K562 (cell line): ENCODE data around the gene AMBRA1. TPM values are rescaled to one million over a fixed set of nuclear protein-coding genes. Genes with fewer than 3 reads are reported as not detected.

Experiments used
- BRCA1 ChIP-seq, 2 experiments: fragments of 450-650 bp in 1 of 2; sonication (generic) in 1 of 2; formaldehyde crosslinking in 1 of 2; IDR thresholded peaks; 2 replicates each; pipeline versions ENCODE4 v1.5.0 to v1.6.1; 2017 to 2020; ENCODE audit warnings: mild to moderate bottlenecking in 1 of 2, missing genetic modification reagents in 1 of 2
- CBX2 ChIP-seq: fragments of 200-600 bp; sonication (generic); IDR thresholded peaks from one replicate; pipeline ENCODE4 v1.6.1; 2012; ENCODE audit warnings: mild to moderate bottlenecking, low read length, inconsistent platforms; ENCODE audit not compliant: insufficient read depth, poor library complexity, severe bottlenecking
- FOXJ3 ChIP-seq: sonication (generic); formaldehyde crosslinking; IDR thresholded peaks from 2 replicates; pipeline ENCODE4 v1.4.0; 2020; ENCODE audit warnings: mild to moderate bottlenecking, missing genetic modification reagents
- NCOA6 ChIP-seq: fragments of 450-650 bp; IDR thresholded peaks from 2 replicates; pipeline ENCODE4 v1.6.1; 2017; ENCODE audit warnings: mild to moderate bottlenecking
- NELFE ChIP-seq: IDR thresholded peaks from 2 replicates; pipeline ENCODE4 v1.6.1; 2011; ENCODE audit warnings: mild to moderate bottlenecking; ENCODE audit not compliant: insufficient read depth, insufficient read length
- RBFOX2 ChIP-seq: fragments of 200-400 bp; formaldehyde crosslinking; IDR thresholded peaks from 2 replicates; pipeline ENCODE4 v1.6.1; 2017; ENCODE audit warnings: low read depth, mild to moderate bottlenecking, low read length, moderate library complexity
- SAFB ChIP-seq: fragments of 200-400 bp; formaldehyde crosslinking; IDR thresholded peaks from 2 replicates; pipeline ENCODE4 v1.6.1; 2017; ENCODE audit warnings: low read depth, low read length, borderline replicate concordance
- TAF1 ChIP-seq: IDR thresholded peaks from 2 replicates; pipeline ENCODE4 v1.6.1; 2011; ENCODE audit warnings: mild to moderate bottlenecking, low read length, moderate library complexity; ENCODE audit not compliant: insufficient read depth, control insufficient read depth, severe bottlenecking; ENCODE audit errors: extremely low read depth
- U2AF2 ChIP-seq: fragments of 200-400 bp; formaldehyde crosslinking; optimal IDR thresholded peaks from 2 replicates; pipeline ENCODE3; 2017; ENCODE audit warnings: low read depth, mild to moderate bottlenecking, low read length
- polyA plus RNA-seq, 8 experiments: library from polyadenylated mRNA; depleted of rRNA in 4 of 8; stranded (reverse) in 5 of 8; unstranded in 3 of 8; fragments of >200 nt; fragmentation: Nextera tagmentation in 2 of 8; fragmentation: Illumina TruSeq in 1 of 8; extraction: Ambion mirVana in 2 of 8; extraction: Trizol in 1 of 8; gene quantifications; 2 replicates each; pipeline versions ENCODE4 v1.2.1 to v1.2.3, GENCODE V29; 2011 to 2014; ENCODE audit warnings: inconsistent platforms in 1 of 8, missing spikeins in 1 of 8
- total RNA-seq, 7 experiments: library from RNA; depleted of rRNA in 6 of 7; stranded (reverse); fragments of >200 nt in 6 of 7; fragmentation: Illumina TruSeq in 2 of 7; extraction: Trizol in 2 of 7; gene quantifications; 2 replicates each; pipeline versions ENCODE4 v1.2.1 to v1.2.3, GENCODE V29; 2011 to 2021; ENCODE audit warnings: low replicate concordance in 1 of 7
- TF ChIP-seq, protein P1 (sequence below), 2 experiments: fragments of 450-650 bp; formaldehyde crosslinking in 1 of 2; IDR thresholded peaks; 2 replicates each; pipeline versions ENCODE4 v1.4.0 to v1.6.1; 2014 to 2020; ENCODE audit warnings: mild to moderate bottlenecking in 2 of 2, borderline replicate concordance in 1 of 2, low read depth in 1 of 2
- TF ChIP-seq, protein P2 (sequence below): fragments of 450-650 bp; IDR thresholded peaks from 2 replicates; pipeline ENCODE4 v1.6.1; 2018; ENCODE audit warnings: mild to moderate bottlenecking, low read depth; ENCODE audit not compliant: partially characterized antibody
- TF ChIP-seq, protein P3 (sequence below): fragments of 250-450 bp; sonication (Bioruptor Pico); IDR thresholded peaks from 2 replicates; pipeline ENCODE4 v1.4.0; 2020; ENCODE audit warnings: mild to moderate bottlenecking, moderate library complexity

AMBRA1 gene
- total and polyA plus RNA-seq, 9 of the 15 experiments (the other 6 are each of a cell fraction or from before 2014, with no cell fraction given), result 0.15 to 24.5 (median 13.0) TPM

DNA sequence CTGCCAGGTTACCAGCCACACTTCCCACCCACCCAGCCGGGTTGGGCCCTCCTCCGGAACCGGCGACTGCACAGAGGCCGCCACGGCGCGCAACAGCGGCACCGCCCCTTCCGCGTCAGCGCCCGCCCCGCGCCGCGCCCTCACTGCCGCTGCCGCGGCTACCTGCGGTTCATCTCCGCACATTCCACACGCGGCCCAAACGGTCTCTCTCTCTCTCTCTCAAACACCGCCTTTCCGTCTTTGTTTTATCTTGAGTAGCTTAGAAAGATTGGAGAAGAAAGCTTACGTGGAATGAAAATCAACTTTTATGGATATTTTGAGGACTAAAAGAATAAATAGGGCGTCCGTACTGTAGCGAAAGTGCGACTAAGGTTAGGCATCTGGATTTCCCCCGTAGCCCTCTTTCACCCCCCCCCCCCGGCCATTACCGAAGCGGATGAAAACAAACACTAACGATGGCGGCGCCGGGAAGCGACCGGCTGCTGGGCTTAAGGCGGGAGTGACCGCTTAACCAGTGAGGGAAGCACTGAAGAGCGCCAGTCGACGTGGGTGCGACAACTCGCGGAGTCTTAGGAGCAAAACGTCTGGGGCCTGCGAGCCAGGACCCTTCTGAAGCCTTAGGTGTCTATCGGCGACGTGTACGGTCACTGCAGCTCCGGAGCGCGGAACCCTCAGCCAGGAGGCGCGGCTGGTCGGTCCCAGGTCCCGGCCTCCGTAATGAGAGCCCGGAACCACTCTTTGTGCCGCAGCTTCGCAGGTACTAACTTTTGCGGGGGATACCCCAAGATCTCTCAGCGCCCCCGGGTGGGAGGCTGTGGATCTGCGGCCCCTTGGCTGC lies 23.5 kb upstream of the AMBRA1 start, which contains the start of the genes ATG13 and HARBI1 (continued):
- TF ChIP-seq, protein P1, sequence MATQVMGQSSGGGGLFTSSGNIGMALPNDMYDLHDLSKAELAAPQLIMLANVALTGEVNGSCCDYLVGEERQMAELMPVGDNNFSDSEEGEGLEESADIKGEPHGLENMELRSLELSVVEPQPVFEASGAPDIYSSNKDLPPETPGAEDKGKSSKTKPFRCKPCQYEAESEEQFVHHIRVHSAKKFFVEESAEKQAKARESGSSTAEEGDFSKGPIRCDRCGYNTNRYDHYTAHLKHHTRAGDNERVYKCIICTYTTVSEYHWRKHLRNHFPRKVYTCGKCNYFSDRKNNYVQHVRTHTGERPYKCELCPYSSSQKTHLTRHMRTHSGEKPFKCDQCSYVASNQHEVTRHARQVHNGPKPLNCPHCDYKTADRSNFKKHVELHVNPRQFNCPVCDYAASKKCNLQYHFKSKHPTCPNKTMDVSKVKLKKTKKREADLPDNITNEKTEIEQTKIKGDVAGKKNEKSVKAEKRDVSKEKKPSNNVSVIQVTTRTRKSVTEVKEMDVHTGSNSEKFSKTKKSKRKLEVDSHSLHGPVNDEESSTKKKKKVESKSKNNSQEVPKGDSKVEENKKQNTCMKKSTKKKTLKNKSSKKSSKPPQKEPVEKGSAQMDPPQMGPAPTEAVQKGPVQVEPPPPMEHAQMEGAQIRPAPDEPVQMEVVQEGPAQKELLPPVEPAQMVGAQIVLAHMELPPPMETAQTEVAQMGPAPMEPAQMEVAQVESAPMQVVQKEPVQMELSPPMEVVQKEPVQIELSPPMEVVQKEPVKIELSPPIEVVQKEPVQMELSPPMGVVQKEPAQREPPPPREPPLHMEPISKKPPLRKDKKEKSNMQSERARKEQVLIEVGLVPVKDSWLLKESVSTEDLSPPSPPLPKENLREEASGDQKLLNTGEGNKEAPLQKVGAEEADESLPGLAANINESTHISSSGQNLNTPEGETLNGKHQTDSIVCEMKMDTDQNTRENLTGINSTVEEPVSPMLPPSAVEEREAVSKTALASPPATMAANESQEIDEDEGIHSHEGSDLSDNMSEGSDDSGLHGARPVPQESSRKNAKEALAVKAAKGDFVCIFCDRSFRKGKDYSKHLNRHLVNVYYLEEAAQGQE (IDR thresholded peaks at IDR 0.05; ENCODE audit: borderline replicate concordance), result peak; percentile 75; the same call in 1 of the 2 replicates
- TF ChIP-seq, protein P1 (CRISPR knock-in tag; IDR thresholded peaks at IDR 0.05; ENCODE audit: low read depth), result peak; percentile 63; the same call in 1 of the 2 replicates
- TF ChIP-seq NELFE (no peak), RBFOX2 (peak; percentile 92), U2AF2 (no peak), TAF1 (peak; percentile 77), NCOA6 (no peak), SAFB (no peak), BRCA1 (IDR thresholded peaks at IDR 0.05) (no peak), BRCA1 (CRISPR knock-in tag; IDR thresholded peaks at IDR 0.05) (no peak), FOXJ3 (CRISPR knock-in tag) (no peak), CBX2 (no peak)
- TF ChIP-seq, protein P2, sequence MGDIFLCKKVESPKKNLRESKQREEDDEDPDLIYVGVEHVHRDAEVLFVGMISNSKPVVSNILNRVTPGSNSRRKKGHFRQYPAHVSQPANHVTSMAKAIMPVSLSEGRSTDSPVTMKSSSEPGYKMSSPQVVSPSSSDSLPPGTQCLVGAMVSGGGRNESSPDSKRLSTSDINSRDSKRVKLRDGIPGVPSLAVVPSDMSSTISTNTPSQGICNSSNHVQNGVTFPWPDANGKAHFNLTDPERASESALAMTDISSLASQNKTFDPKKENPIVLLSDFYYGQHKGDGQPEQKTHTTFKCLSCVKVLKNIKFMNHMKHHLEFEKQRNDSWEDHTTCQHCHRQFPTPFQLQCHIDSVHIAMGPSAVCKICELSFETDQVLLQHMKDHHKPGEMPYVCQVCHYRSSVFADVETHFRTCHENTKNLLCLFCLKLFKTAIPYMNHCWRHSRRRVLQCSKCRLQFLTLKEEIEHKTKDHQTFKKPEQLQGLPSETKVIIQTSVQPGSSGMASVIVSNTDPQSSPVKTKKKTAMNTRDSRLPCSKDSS, result no peak
- TF ChIP-seq, protein P3, sequence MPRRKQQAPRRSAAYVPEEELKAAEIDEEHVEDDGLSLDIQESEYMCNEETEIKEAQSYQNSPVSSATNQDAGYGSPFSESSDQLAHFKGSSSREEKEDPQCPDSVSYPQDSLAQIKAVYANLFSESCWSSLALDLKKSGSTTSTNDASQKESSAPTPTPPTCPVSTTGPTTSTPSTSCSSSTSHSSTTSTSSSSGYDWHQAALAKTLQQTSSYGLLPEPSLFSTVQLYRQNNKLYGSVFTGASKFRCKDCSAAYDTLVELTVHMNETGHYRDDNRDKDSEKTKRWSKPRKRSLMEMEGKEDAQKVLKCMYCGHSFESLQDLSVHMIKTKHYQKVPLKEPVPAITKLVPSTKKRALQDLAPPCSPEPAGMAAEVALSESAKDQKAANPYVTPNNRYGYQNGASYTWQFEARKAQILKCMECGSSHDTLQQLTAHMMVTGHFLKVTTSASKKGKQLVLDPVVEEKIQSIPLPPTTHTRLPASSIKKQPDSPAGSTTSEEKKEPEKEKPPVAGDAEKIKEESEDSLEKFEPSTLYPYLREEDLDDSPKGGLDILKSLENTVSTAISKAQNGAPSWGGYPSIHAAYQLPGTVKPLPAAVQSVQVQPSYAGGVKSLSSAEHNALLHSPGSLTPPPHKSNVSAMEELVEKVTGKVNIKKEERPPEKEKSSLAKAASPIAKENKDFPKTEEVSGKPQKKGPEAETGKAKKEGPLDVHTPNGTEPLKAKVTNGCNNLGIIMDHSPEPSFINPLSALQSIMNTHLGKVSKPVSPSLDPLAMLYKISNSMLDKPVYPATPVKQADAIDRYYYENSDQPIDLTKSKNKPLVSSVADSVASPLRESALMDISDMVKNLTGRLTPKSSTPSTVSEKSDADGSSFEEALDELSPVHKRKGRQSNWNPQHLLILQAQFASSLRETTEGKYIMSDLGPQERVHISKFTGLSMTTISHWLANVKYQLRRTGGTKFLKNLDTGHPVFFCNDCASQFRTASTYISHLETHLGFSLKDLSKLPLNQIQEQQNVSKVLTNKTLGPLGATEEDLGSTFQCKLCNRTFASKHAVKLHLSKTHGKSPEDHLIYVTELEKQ (CRISPR knock-in tag), result no peak
